HCT116 (cell line): Measurements from ENCODE around the gene AUTS2. TPM values are rescaled to one million over a fixed set of nuclear protein-coding genes. Genes with fewer than 3 reads are reported as not detected.

ENCODE experiments used
- ATAC-seq: fragments of 200-7000 bp; cut with Tn5 transposase; 2 replicates; pipeline ENCODE4 v1.9.1; 2020; ENCODE audit warnings: mild to moderate bottlenecking, moderate library complexity
- BruUV-seq: library from RNA; stranded (reverse); fragments of 400-500 nt; replicated peaks from 2 replicates; lab custom pipeline; 2021; lab: Mats Ljungman, UMichigan
- CTCF ChIA-PET: fragments of 300-600 bp; sonication (Branson Sonifier 250); formaldehyde crosslinking; loops from one replicate; lab custom pipeline; 2021; ENCODE audit warnings: antibody characterized with exemption; lab: Charles Lee
- POLR2A ChIA-PET: fragments of 300-600, 350-600 bp; sonication (Branson Sonifier 250); formaldehyde crosslinking; loops from one replicate; lab custom pipeline; 2021; ENCODE audit warnings: antibody characterized with exemption; lab: Charles Lee
- RAD21 ChIA-PET, 2 experiments: fragments of 300-600 bp; sonication (Branson Sonifier 250); formaldehyde crosslinking; loops; one replicate each; lab custom pipeline; 2023; ENCODE audit warnings: low total read pairs in 2 of 2; ENCODE audit not compliant: uncharacterized antibody in 2 of 2, unreplicated experiment in 2 of 2, low non-redundant PET in 1 of 2; lab: Charles Lee
- DNase-seq: peaks from one replicate; pipeline ENCODE4 v3.0.0-alpha.2; 2010; ENCODE audit warnings: low read depth, low spot score
- H2AFZ ChIP-seq: fragments of 200-600 bp; shearing (Covaris generic), sonication (generic); 2 replicates; pipeline ENCODE4 v1.6.1; 2017; ENCODE audit warnings: low read depth, mixed run types, mixed read lengths, antibody characterized with exemption, low read length; ENCODE audit not compliant: poor library complexity, severe bottlenecking
- H3K27ac ChIP-seq: 2 replicates; pipeline ENCODE4 v1.5.1; 2012; ENCODE audit warnings: low read depth, low read length
- H3K27me3 ChIP-seq: fragments of 200-600 bp; sonication (generic); 2 replicates; pipeline ENCODE4 v1.6.1; 2016; ENCODE audit warnings: mixed run types, low read length, mixed read lengths; ENCODE audit not compliant: insufficient read depth
- H3K36me3 ChIP-seq, 2 experiments: fragments of 200-500 bp in 1 of 2; fragments of 200-600 bp in 1 of 2; sonication (Bioruptor generic) in 1 of 2; sonication (generic) in 1 of 2; 2 replicates each; pipeline versions ENCODE4 v1.5.1 to v1.6.1; 2014 to 2016; ENCODE audit warnings: low read length in 2 of 2, inconsistent platforms in 1 of 2, mixed read lengths in 1 of 2, mixed run types in 1 of 2; ENCODE audit not compliant: insufficient read depth in 2 of 2, control insufficient read depth in 1 of 2
- H3K4me1 ChIP-seq, 2 experiments: fragments of 200-600 bp in 1 of 2; sonication (generic) in 1 of 2; 2 replicates each; pipeline versions ENCODE4 v1.5.1 to v1.6.1; 2012 to 2017; ENCODE audit warnings: low read length in 2 of 2, inconsistent platforms in 1 of 2, mild to moderate bottlenecking in 1 of 2, mixed read lengths in 1 of 2, mixed run types in 1 of 2, moderate library complexity in 1 of 2; ENCODE audit not compliant: insufficient read depth in 2 of 2, control insufficient read depth in 1 of 2
- H3K4me2 ChIP-seq: fragments of 200-600 bp; sonication (generic); 2 replicates; pipeline ENCODE4 v1.6.1; 2017; ENCODE audit warnings: mixed run types, low read length, mixed read lengths
- H3K4me3 ChIP-seq, 2 experiments: fragments of 200-600 bp in 1 of 2; sonication (generic) in 1 of 2; replicated peaks in 1 of 2; 2 replicates each; pipeline ENCODE4 v1.5.1; 2011 to 2016; ENCODE audit warnings: low read length in 2 of 2, control low read depth in 1 of 2, low read depth in 1 of 2, mild to moderate bottlenecking in 1 of 2, mixed read lengths in 1 of 2, mixed run types in 1 of 2
- H3K79me2 ChIP-seq: fragments of 200-600 bp; sonication (generic); 2 replicates; pipeline ENCODE4 v1.6.1; 2017; ENCODE audit warnings: mild to moderate bottlenecking, mixed run types, low read length, moderate library complexity, mixed read lengths; ENCODE audit not compliant: insufficient read depth
- H3K9ac ChIP-seq: fragments of 200-600 bp; sonication (generic); 2 replicates; pipeline ENCODE4 v1.6.1; 2016; ENCODE audit warnings: low read length, mixed read lengths
- H3K9me2 ChIP-seq: fragments of 200-600 bp; sonication (generic), shearing (Covaris generic); 2 replicates; pipeline ENCODE4 v1.6.1; 2017; ENCODE audit warnings: mixed run types, mild to moderate bottlenecking, moderate library complexity; ENCODE audit not compliant: insufficient read depth
- H3K9me3 ChIP-seq, 2 experiments: fragments of 200-500 bp in 1 of 2; fragments of 200-600 bp in 1 of 2; sonication (Bioruptor generic) in 1 of 2; sonication (generic) in 1 of 2; 2 replicates each; pipeline ENCODE4 v1.6.1; 2014 to 2017; ENCODE audit warnings: low read length in 2 of 2, mixed read lengths in 2 of 2, inconsistent platforms in 1 of 2, low read depth in 1 of 2, mild to moderate bottlenecking in 1 of 2, mixed run types in 1 of 2, moderate library complexity in 1 of 2; ENCODE audit not compliant: control insufficient read depth in 1 of 2, insufficient read depth in 1 of 2
- H4K20me1 ChIP-seq: fragments of 200-600 bp; sonication (generic), shearing (Covaris generic); 2 replicates; pipeline ENCODE4 v1.6.1; 2017; ENCODE audit warnings: mixed run types, mild to moderate bottlenecking, moderate library complexity; ENCODE audit not compliant: insufficient read depth
- CBX3 ChIP-seq: IDR thresholded peaks from 2 replicates; pipeline ENCODE4 v1.6.1; 2012; ENCODE audit warnings: low read depth
- CTCF ChIP-seq, 3 experiments: fragments of 200-600 bp in 1 of 3; sonication (generic) in 1 of 3; IDR thresholded peaks in 2 of 3; conservative IDR thresholded peaks in 1 of 3; 2 replicates each; pipeline ENCODE4 v1.5.1; 2012 to 2017; ENCODE audit warnings: low read depth in 2 of 3, low read length in 2 of 3, antibody characterized with exemption in 1 of 3, borderline replicate concordance in 1 of 3, control low read depth in 1 of 3, mild to moderate bottlenecking in 1 of 3, mixed read lengths in 1 of 3, mixed run types in 1 of 3, moderate library complexity in 1 of 3; ENCODE audit not compliant: insufficient read depth in 1 of 3
- EGR1 ChIP-seq: IDR thresholded peaks from 2 replicates; pipeline ENCODE4 v1.6.1; 2012; ENCODE audit warnings: low read depth
- ELF1 ChIP-seq: IDR thresholded peaks from 2 replicates; pipeline ENCODE4 v1.6.1; 2012; ENCODE audit warnings: low read depth, borderline replicate concordance
- EZH2 ChIP-seq: fragments of 200-600 bp; sonication (generic); IDR thresholded peaks from 2 replicates; pipeline ENCODE4 v1.6.1; 2017; ENCODE audit warnings: antibody characterized with exemption, mixed run types
- MAX ChIP-seq: IDR thresholded peaks from 2 replicates; pipeline ENCODE4 v1.6.1; 2012
- RAD21 ChIP-seq: IDR thresholded peaks from 2 replicates; pipeline ENCODE4 v1.6.1; 2012; ENCODE audit warnings: low read depth, mild to moderate bottlenecking
- SIN3A ChIP-seq: IDR thresholded peaks from 2 replicates; pipeline ENCODE4 v1.6.1; 2012; ENCODE audit warnings: low read depth
- SP1 ChIP-seq: IDR thresholded peaks from 2 replicates; pipeline ENCODE4 v1.6.1; 2012; ENCODE audit warnings: low read depth
- ZBTB33 ChIP-seq: IDR thresholded peaks from 2 replicates; pipeline ENCODE4 v1.6.1; 2011; ENCODE audit warnings: mild to moderate bottlenecking, low read length, moderate library complexity; ENCODE audit not compliant: insufficient replicate concordance; ENCODE audit errors: extremely low read depth
- ZNF274 ChIP-seq: fragments of 200-500 bp; sonication (Bioruptor generic); IDR thresholded peaks from 2 replicates; pipeline ENCODE4 v1.6.1; 2014; ENCODE audit warnings: mild to moderate bottlenecking, low read depth, low read length, inconsistent platforms
- intact Hi-C: fragments of 100-400 bp; cut with micrococcal nuclease; formaldehyde crosslinking; loops from 2 replicates; pipeline ENCODE4 v1.10.0; 2022
- total RNA-seq: library from RNA; stranded (reverse); gene quantifications from one replicate; pipeline ENCODE4 v1.2.1, GENCODE V29; 2021; ENCODE audit not compliant: unreplicated experiment
- TF ChIP-seq, protein P1 (sequence below): IDR thresholded peaks from 2 replicates; pipeline ENCODE4 v1.6.1; 2012; ENCODE audit warnings: low read depth
- TF ChIP-seq, protein P2 (sequence below): IDR thresholded peaks from 2 replicates; pipeline ENCODE4 v1.6.1; 2012

The AUTS2 gene
- total RNA-seq, 1 experiment from 2014 or later: 0.93 TPM

GRCh38 chr7:69911337-69911736, 313.1 kb downstream of the AUTS2 start (continued):
- TF ChIP-seq, protein P1, sequence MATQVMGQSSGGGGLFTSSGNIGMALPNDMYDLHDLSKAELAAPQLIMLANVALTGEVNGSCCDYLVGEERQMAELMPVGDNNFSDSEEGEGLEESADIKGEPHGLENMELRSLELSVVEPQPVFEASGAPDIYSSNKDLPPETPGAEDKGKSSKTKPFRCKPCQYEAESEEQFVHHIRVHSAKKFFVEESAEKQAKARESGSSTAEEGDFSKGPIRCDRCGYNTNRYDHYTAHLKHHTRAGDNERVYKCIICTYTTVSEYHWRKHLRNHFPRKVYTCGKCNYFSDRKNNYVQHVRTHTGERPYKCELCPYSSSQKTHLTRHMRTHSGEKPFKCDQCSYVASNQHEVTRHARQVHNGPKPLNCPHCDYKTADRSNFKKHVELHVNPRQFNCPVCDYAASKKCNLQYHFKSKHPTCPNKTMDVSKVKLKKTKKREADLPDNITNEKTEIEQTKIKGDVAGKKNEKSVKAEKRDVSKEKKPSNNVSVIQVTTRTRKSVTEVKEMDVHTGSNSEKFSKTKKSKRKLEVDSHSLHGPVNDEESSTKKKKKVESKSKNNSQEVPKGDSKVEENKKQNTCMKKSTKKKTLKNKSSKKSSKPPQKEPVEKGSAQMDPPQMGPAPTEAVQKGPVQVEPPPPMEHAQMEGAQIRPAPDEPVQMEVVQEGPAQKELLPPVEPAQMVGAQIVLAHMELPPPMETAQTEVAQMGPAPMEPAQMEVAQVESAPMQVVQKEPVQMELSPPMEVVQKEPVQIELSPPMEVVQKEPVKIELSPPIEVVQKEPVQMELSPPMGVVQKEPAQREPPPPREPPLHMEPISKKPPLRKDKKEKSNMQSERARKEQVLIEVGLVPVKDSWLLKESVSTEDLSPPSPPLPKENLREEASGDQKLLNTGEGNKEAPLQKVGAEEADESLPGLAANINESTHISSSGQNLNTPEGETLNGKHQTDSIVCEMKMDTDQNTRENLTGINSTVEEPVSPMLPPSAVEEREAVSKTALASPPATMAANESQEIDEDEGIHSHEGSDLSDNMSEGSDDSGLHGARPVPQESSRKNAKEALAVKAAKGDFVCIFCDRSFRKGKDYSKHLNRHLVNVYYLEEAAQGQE: no peak
- TF ChIP-seq CBX3: no peak

DNA sequence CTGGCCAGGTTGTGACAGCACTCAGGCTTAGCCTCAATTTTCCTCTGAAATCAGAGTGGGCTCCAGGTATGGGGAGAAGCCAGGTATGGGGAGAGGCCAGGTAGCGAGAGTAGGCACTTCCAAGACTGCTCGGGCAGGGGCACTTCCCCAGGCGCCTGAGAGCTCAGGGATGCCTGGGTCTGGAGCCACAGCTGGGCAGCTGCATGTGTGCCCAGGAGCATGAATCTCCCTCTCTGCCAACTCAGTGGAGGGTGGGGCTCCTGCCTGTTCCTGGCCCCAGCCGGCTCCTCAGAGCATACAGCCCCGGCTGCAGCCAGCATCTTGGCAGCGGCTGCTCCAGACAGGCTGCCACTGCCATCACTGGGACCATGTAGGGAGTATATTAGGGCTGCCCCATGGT, 313.9 kb downstream of the AUTS2 start:
- ChIA-PET RAD21 (no interaction called here), CTCF (no interaction called here), POLR2A (no interaction called here)
- no peaks in the 10 kb centered on the region for H3K79me2 ChIP-seq
- H3K4me3 ChIP-seq: no peak overlapping the region
- H3K27me3 ChIP-seq: no peaks in the 10 kb centered on the region
- no peak overlapping the region for H3K27ac ChIP-seq
- DNase-seq (no peak), ATAC-seq (no peak)
- no peak overlapping the region for H3K9ac ChIP-seq
- H3K36me3 ChIP-seq: no peaks in the 10 kb centered on the region
- BruUV-seq: no TSS peak
- no peaks in the 10 kb centered on the region for H4K20me1 ChIP-seq
- H3K4me1 ChIP-seq: no peaks in the 10 kb centered on the region
- H3K4me2 ChIP-seq: no peak overlapping the region
- no peak overlapping the region for H2AFZ ChIP-seq
- intact Hi-C loops: no loop called here
- H3K9me3 ChIP-seq: peaks cover 5 to 24% of the 10 kb centered on the region in 2 experiments; a peak in 3 of 4 replicates
- H3K9me2 ChIP-seq: no peaks in the 10 kb centered on the region
- TF ChIP-seq, protein P1: no peak
- TF ChIP-seq ELF1 (no peak), SP1 (no peak), EGR1 (no peak), EZH2 (no peak), SIN3A (no peak), CTCF (IDR thresholded peaks at IDR 0.05 in 2 of 3, conservative IDR thresholded peaks at IDR 0.05 in 1 of 3; ENCODE audit: borderline replicate concordance in 1 of 3, insufficient read depth in 1 of 3, low read depth in 2 of 3, low read length in 2 of 3) (no peak), ZNF274 (no peak), ZBTB33 (no peak), CBX3 (no peak), MAX (no peak), RAD21 (no peak)
- TF ChIP-seq, protein P2, sequence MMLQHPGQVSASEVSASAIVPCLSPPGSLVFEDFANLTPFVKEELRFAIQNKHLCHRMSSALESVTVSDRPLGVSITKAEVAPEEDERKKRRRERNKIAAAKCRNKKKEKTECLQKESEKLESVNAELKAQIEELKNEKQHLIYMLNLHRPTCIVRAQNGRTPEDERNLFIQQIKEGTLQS: no peak
